Activated CD4-positive, alpha-beta memory T cell treated with anti-CD3 and anti-CD28 coated beads for 36 hours (primary cell): ENCODE data around the gene DHX57. TPM values are rescaled to one million over a fixed set of nuclear protein-coding genes. Genes with fewer than 3 reads are reported as not detected.
"Not testable (repeated sequence)": the region's sequence is repeated elsewhere in the genome, so short reads cannot be mapped to it uniquely, and the experiment has no call there.

Experiments
- CTCF ChIA-PET: fragments of 350-600 bp; sonication (Branson Sonifier 250); formaldehyde crosslinking; loops from one replicate; lab custom pipeline; 2021; ENCODE audit warnings: antibody characterized with exemption, inconsistent platforms; lab: Charles Lee
- POLR2A ChIA-PET: fragments of 350-600 bp; sonication (Branson Sonifier 250); formaldehyde crosslinking; loops from one replicate; lab custom pipeline; 2021; ENCODE audit warnings: antibody characterized with exemption; lab: Charles Lee
- DNase-seq: peaks from one replicate; pipeline ENCODE4 v3.0.0-alpha.2; 2020
- H3K27ac Mint-ChIP-seq: one replicate; pipeline ENCODE4 v1.8.0; 2021; ENCODE audit warnings: mixed read lengths
- H3K27me3 Mint-ChIP-seq: one replicate; pipeline ENCODE4 v1.8.0; 2021; ENCODE audit warnings: mixed read lengths
- H3K36me3 Mint-ChIP-seq: one replicate; pipeline ENCODE4 v1.8.0; 2021; ENCODE audit warnings: mixed read lengths
- H3K4me1 Mint-ChIP-seq: one replicate; pipeline ENCODE4 v1.8.0; 2021; ENCODE audit warnings: low read depth, mixed read lengths
- H3K4me3 Mint-ChIP-seq: one replicate; pipeline ENCODE4 v1.8.0; 2021; ENCODE audit warnings: mild to moderate bottlenecking, mixed read lengths
- H3K9me3 Mint-ChIP-seq: one replicate; pipeline ENCODE4 v1.8.0; 2021; ENCODE audit warnings: mixed read lengths
- intact Hi-C: fragments of 100-400 bp; cut with micrococcal nuclease; formaldehyde crosslinking; loops from one replicate; pipeline ENCODE4 v1.15.1; 2023
- total RNA-seq, 2 experiments: library from RNA; stranded (reverse); gene quantifications; one replicate each; pipeline ENCODE4 v1.2.3, GENCODE V29; 2021

DHX57 gene
- total RNA-seq, 2 experiments from 2014 or later: 14.4 to 14.6 TPM

DNA sequence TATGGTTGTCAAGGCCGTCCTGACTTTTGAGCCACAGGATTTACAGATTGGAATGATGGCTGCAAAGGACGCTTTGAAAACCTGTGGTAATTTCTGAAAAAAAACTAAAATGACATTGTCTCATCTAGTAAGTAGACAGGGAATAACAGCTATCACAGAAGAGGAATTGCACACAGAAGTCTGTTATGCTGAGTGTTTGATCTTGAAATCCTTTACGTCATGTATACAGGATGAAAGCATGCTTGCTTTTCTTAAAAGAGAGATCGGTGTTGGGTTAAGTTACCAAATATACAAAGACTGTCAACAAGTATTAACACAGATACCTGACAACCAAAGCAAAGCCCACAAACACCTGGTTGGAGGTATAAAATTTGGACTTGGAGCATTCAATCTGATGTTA, 112.0 kb downstream of the DHX57 start:
- Mint-ChIP-seq H3K4me3 (no peak overlapping the region), H3K27me3 (no peaks in the 10 kb centered on the region), H3K36me3 (no peaks in the 10 kb centered on the region), H3K9me3 (no peaks in the 10 kb centered on the region), H3K27ac (no peak overlapping the region), H3K4me1 (no peaks in the 10 kb centered on the region)
- DNase-seq: no peak
- POLR2A ChIA-PET: no interaction called here
- intact Hi-C loops: no loop called here
- CTCF ChIA-PET: interaction anchor here (1.6 kb wide), 1 partner anchor 465 kb away, joined by 4 read pairs; no protein-coding TSS in a partner anchor

GRCh38 chr2:38763228-38763627, 112.5 kb downstream of the DHX57 start:
- no peaks in the 10 kb centered on the region for H3K36me3 Mint-ChIP-seq
- ChIA-PET POLR2A (no interaction called here), CTCF (interaction anchor here (1.6 kb wide), 1 partner anchor 466 kb away, joined by 4 read pairs; no protein-coding TSS in a partner anchor)
- DNase-seq: no peak
- no peaks in the 10 kb centered on the region for H3K9me3 Mint-ChIP-seq
- no peaks in the 10 kb centered on the region for H3K4me1 Mint-ChIP-seq
- no peaks in the 10 kb centered on the region for H3K27me3 Mint-ChIP-seq
- no peak overlapping the region for H3K4me3 Mint-ChIP-seq
- no peak overlapping the region for H3K27ac Mint-ChIP-seq
- intact Hi-C loops: no loop called here

DNA sequence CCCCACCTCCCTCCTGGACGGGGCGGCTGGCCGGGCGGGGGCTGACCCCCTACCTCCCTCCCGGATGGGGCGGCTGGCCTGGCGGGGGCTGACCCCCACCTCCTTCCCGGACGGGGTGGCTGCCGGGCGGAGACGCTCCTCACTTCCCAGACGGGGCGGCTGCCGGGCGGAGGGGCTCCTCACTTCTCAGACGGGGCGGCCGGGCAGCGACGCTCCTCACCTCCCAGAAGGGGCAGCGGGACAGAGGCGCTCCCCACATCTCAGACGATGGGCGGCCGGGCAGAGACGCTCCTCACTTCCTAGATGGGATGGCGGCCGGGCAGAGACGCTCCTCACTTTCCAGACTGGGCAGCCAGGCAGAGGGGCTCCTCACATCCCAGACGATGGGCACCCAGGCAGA, 119.8 kb downstream of the DHX57 start:
- H3K4me3 Mint-ChIP-seq, H3K27me3 Mint-ChIP-seq, POLR2A ChIA-PET, H3K36me3 Mint-ChIP-seq, intact Hi-C loops, H3K27ac Mint-ChIP-seq, H3K9me3 Mint-ChIP-seq, DNase-seq, CTCF ChIA-PET: not testable (repeated sequence)
- peaks cover 17% of the 10 kb centered on the region for H3K4me1 Mint-ChIP-seq

DNA sequence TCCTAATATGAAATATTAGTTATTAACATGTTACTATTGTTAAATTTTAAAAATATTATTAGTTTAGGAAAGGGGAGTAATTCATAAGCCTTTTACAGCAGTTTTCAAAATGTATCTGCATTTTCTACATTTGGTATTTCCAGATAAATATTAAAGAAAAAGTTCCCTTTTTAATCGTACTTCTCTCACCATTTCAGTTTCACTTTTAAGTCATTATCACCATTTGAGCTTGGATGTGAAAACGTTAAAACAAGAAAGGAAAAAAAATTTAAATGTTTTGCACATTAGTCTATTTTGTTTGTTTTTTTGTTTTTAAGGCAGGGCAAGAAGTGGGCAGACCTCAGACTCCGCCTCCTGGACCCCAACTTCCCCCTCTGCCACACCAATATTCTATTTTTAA, 121.2 kb downstream of the DHX57 start:
- POLR2A ChIA-PET: interaction anchor here (14.5 kb wide), 1 partner anchor 156 kb away, joined by 483 read pairs; the partner anchor contains the start of gene HNRNPLL
- Mint-ChIP-seq H3K27me3 (peaks cover 6% of the 10 kb centered on the region), H3K27ac (no peak overlapping the region), H3K36me3 (peaks cover 16% of the 10 kb centered on the region), H3K9me3 (peaks cover 3% of the 10 kb centered on the region), H3K4me1 (peaks cover 22% of the 10 kb centered on the region), H3K4me3 (peak overlapping the region; percentile 39)
- CTCF ChIA-PET: interaction anchor here (1.1 kb wide), 1 partner anchor 101 kb away, joined by 3 read pairs; no protein-coding TSS in a partner anchor
- DNase-seq: no peak
- intact Hi-C loops: loop anchor here (5.0 kb wide), 1 partner anchor 368 kb away; the partner anchor contains the start of gene SOS1

GRCh38 chr2:38754049-38754448, 121.7 kb downstream of the DHX57 start:
- ChIA-PET POLR2A (interaction anchor here (14.5 kb wide), 1 partner anchor 156 kb away, joined by 483 read pairs; the partner anchor contains the start of gene HNRNPLL), CTCF (interaction anchor here (1.1 kb wide), 1 partner anchor 101 kb away, joined by 3 read pairs; no protein-coding TSS in a partner anchor)
- H3K4me1 Mint-ChIP-seq: peaks cover 23% of the 10 kb centered on the region
- DNase-seq: no peak
- H3K27ac Mint-ChIP-seq: no peak overlapping the region
- H3K27me3 Mint-ChIP-seq: peaks cover 6% of the 10 kb centered on the region
- H3K9me3 Mint-ChIP-seq: peaks cover 3% of the 10 kb centered on the region
- intact Hi-C loops: loop anchor here (5.0 kb wide), 1 partner anchor 368 kb away; the partner anchor contains the start of gene SOS1
- peak overlapping the region; percentile 47 for H3K4me3 Mint-ChIP-seq
- H3K36me3 Mint-ChIP-seq: peaks cover 20% of the 10 kb centered on the region

DNA sequence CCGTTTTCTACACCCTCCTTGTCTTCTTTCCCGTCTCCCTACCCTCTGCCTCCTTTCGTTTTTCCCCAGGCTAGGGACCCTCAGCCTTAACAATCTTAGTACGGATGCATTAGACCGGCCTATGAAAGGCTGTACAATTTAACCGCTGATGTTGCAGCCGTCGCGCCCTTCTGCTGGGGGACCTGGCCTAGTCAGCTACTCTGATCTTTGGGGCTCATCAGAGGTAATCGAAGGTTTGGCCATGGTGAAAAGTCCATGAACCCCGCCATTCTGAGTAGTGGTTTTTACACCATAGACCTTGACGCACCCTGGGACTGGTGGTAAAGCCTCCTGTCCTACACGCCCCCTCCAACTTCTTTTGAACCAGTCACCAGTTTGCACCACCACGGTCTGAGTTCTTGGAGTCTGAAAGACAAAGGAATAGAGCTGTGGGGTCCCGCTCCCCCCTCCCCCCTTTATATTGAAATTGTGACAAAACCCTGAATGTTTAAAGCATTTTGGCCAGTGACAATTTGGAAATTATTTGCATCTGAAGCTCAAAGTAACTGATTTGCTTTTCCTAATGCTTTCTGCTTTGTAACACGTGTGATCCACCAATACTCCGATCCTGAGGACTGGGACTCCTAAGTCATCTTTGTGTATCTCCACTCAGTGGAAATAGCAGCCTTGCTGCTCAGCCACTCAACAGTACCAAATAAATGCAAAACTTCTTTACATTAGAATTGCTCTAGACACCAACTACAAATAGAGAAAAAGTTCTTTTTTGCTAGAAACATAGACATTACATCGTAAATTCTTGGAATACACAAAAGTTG, 123.9 kb downstream of the DHX57 start:
- peaks cover 42% of the 10 kb centered on the region for H3K36me3 Mint-ChIP-seq
- intact Hi-C loops: loop anchor here (1.0 to 5.0 kb wide), 4 partner anchors 26 to 1668 kb away; partner anchors contain the start of genes GEMIN6, GPATCH11, HEATR5B and SOS1
- peaks cover 3% of the 10 kb centered on the region for H3K9me3 Mint-ChIP-seq
- peaks cover 45% of the 10 kb centered on the region for H3K4me1 Mint-ChIP-seq
- peaks cover 6% of the 10 kb centered on the region for H3K27me3 Mint-ChIP-seq
- H3K27ac Mint-ChIP-seq: peak overlapping the region; percentile 100
- CTCF ChIA-PET: interaction anchor here (1.2 to 2.0 kb wide), 3 partner anchors 10 to 244 kb away, joined by 4 to 5 read pairs (median 4); no protein-coding TSS in a partner anchor
- peak overlapping the region; percentile 95 for H3K4me3 Mint-ChIP-seq
- POLR2A ChIA-PET: interaction anchor here (0.6 to 14.5 kb wide), 47 partner anchors 9 to 436 kb away, joined by 3 to 483 read pairs (median 4); partner anchors contain the start of genes ATL2, DHX57, GALM and GEMIN6
- DNase-seq: peak; percentile 63

DNA sequence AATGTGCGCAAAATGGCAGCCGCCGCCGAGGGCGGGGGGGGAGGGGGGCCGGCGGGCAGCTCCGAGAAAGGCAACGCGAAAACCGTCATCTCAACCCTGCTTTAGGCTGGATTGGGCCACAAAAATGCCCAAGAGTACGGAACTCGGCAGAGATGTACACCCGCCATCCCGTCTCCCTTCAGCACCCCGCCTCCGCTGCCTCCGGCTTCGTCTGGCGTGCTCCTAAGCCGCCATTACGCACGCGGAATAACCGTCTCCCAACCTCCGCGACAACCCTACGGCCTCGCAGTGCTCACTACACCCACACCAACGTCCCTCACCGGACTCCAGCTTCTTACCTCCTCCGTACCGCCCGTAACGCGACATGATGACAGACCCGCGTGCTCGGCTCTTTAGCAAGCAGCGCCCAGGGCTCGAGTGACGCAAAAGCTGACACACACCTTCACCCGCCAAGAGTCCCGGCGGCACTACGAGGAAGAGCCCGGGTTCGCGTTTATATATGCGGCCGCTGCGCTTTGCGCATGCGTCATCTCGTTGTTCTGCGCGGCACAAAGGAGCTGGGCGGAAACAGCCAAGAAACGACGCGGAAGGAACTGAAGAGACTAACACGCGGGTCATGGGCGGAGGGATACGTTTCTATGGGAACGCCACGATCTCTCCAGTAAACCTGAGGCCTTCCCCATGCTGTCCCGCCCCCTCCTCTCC, 124.7 kb downstream of the DHX57 start, which contains the start of gene SRSF7:
TSS of gene SRSF7 (minus strand) at position 471 of the 705 bp plus-strand sequence. CDS start at position 366, 105 bp downstream.
- H3K27me3 Mint-ChIP-seq: peaks cover 6% of the 10 kb centered on the region
- peaks cover 3% of the 10 kb centered on the region for H3K9me3 Mint-ChIP-seq
- peak; percentile 98 for DNase-seq
- peak within 1 kb of the TSS; percentile 100 for H3K27ac Mint-ChIP-seq
- peaks cover 50% of the 10 kb centered on the region for H3K36me3 Mint-ChIP-seq
- peaks cover 53% of the 10 kb centered on the region for H3K4me1 Mint-ChIP-seq
- POLR2A ChIA-PET: interaction anchor here (0.6 to 14.5 kb wide), 48 partner anchors 10 to 435 kb away, joined by 3 to 483 read pairs (median 4); partner anchors contain the start of genes ATL2, DHX57, GALM and GEMIN6
- peak within 1 kb of the TSS; percentile 95 for H3K4me3 Mint-ChIP-seq
- intact Hi-C loops: loop anchor here (1.0 to 5.0 kb wide), 4 partner anchors 27 to 1667 kb away; partner anchors contain the start of genes GEMIN6, GPATCH11, HEATR5B and SOS1
- CTCF ChIA-PET: interaction anchor here (1.0 to 1.3 kb wide), 3 partner anchors 9 to 149 kb away, joined by 4 to 5 read pairs (median 5); partner anchors contain the start of gene HNRNPLL

- peak overlapping the region; percentile 100 for H3K27ac Mint-ChIP-seq
- H3K4me3 Mint-ChIP-seq: peak overlapping the region; percentile 95
- peak; percentile 69 for DNase-seq
- ChIA-PET CTCF (interaction anchor here (1.0 to 1.3 kb wide), 3 partner anchors 9 to 148 kb away, joined by 4 to 5 read pairs (median 5); partner anchors contain the start of gene HNRNPLL), POLR2A (interaction anchor here (0.5 to 14.5 kb wide), 30 partner anchors 9 to 374 kb away, joined by 3 to 483 read pairs (median 6); partner anchors contain the start of genes ATL2, GALM, GEMIN6 and HNRNPLL)
- peaks cover 58% of the 10 kb centered on the region for H3K36me3 Mint-ChIP-seq
- H3K27me3 Mint-ChIP-seq: peaks cover 6% of the 10 kb centered on the region
- H3K9me3 Mint-ChIP-seq: peaks cover 3% of the 10 kb centered on the region
- intact Hi-C loops: loop anchor here (5.0 kb wide), 1 partner anchor 372 kb away; the partner anchor contains the start of gene SOS1
- H3K4me1 Mint-ChIP-seq: peaks cover 61% of the 10 kb centered on the region
Measured at GRCh38 chr2:38750011-38750890, 125.5 kb downstream of the DHX57 start.

DNA sequence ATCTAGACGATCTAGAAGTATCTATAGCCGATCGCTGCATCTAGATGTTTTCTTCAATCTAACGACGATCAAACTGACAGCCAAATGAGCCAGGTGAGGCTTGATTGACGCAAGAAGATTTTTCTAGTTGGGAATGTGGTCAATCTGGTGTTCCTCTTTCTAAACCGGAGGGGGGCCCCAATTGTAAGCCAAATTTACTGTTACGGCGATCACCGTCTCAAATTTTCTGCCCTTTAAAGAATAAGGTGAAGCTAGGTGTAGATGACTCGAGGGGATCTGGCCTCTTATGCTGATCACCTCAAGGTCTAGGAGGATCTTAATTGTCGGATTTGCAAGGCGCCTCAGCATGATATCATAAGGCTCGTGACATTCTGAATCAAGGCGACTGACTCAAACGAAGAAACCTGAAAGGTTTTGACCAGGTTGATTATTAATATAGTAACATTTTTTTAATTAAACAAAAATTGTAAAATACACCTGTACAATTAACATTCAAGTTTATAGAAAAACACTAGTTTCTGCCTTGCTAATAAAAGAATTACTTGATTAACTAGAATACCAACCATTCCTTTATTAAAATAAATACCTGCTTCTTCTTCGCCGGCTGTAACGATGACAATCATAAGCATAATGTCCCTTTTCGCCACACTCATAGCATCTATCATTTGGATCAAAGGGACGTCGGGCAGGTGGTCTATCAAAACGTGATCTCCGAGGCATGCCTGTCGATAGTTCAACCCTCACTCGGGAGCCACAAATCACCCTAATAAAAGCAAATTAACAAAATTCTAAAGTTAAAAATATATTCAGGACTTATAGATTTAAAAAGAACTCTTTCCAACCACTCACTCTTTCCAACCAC, 126.6 kb downstream of the DHX57 start:
- H3K27me3 Mint-ChIP-seq: peaks cover 6% of the 10 kb centered on the region
- peak overlapping the region; percentile 100 for H3K27ac Mint-ChIP-seq
- peak; percentile 52 for DNase-seq
- H3K9me3 Mint-ChIP-seq: peaks cover 3% of the 10 kb centered on the region
- peak overlapping the region; percentile 95 for H3K4me3 Mint-ChIP-seq
- intact Hi-C loops: no loop called here
- CTCF ChIA-PET: interaction anchor here (1.2 kb wide), 2 partner anchors 146 to 167 kb away, joined by 5 read pairs; no protein-coding TSS in a partner anchor
- POLR2A ChIA-PET: interaction anchor here (1.0 to 14.5 kb wide), 6 partner anchors 24 to 372 kb away, joined by 3 to 483 read pairs (median 12); partner anchors contain the start of gene HNRNPLL
- H3K4me1 Mint-ChIP-seq: peaks cover 72% of the 10 kb centered on the region
- H3K36me3 Mint-ChIP-seq: peaks cover 69% of the 10 kb centered on the region
